ENCODE measurements around the gene BEAN1.

The BEAN1 gene

DNA sequence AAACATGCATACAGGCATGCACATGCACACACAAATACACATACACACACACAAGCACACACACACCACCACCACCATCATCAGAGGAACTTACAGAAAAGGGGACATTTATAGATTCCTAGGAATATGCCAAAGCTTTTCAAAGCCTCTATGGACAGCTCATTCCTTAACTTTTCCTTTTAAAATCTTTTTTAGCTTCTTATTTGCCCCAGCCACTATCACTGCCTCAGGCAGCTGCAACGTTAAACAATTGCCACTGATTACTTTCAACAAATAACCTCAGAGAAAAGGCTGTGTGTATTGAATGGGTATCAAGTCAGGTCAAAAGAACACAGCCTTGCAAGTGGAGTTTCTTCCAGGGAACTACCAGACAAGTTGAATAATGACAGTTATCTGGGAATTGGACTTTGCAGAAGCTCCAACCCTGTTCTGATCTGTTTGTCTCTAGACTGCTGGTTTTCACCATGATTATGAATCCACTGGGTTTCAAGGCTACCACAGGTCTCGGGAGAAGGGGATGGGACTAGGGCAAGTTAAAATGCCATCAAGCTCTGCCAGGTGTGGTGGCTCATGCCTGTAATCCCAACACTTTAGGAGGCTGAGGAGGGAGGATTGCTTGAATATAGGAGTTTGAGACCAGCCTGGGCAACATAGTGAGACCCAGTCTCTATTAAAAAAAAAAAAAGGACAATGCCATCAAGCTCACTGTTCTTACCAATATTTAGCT is 21.9 kb upstream of the BEAN1 start:
- H3K4me1 ChIP-seq (ENCODE audit: control insufficient read depth in 5 of 5, insufficient read depth in 5 of 5, low read length in 5 of 5): peaks cover 0 to 46% (median 23%) of the 10 kb centered on the region in 5 donors
- H3K27me3 ChIP-seq (ENCODE audit: control insufficient read depth in 5 of 5, insufficient read depth in 4 of 5, low read length in 5 of 5): peaks cover 0 to 2% (median 2%) of the 10 kb centered on the region in 5 donors
- no peak overlapping the region for H3K9ac ChIP-seq (ENCODE audit: low read length in 5 of 5)
- H3K36me3 ChIP-seq (ENCODE audit: control insufficient read depth in 5 of 5, insufficient read depth in 5 of 5, low read length in 5 of 5): peaks cover 0 to 30% (median 21%) of the 10 kb centered on the region in 5 donors
- no peak overlapping the region for H3K27ac ChIP-seq (ENCODE audit: low read depth, low read length)
- H3K4me3 ChIP-seq (ENCODE audit: low read depth in 1 of 5, low read length in 5 of 5): no peak overlapping the region
- peaks cover 0 to 5% (median 0%) of the 10 kb centered on the region in 5 donors for H3K9me3 ChIP-seq (ENCODE audit: control insufficient read depth in 5 of 5, low read length in 5 of 5)

GRCh38 chr16:66406534-66407221 is 20.4 kb upstream of the BEAN1 start:
- Histone ChIP-seq H3K27ac (ENCODE audit: low read depth, low read length) (no peak overlapping the region), H3K4me1 (ENCODE audit: control insufficient read depth in 5 of 5, insufficient read depth in 5 of 5, low read length in 5 of 5) (peaks cover 0 to 32% (median 20%) of the 10 kb centered on the region in 5 donors), H3K9ac (ENCODE audit: low read length in 5 of 5) (peak overlapping the region in 3 of 5 donors; percentile 39 to 68 (median 46)), H3K4me3 (ENCODE audit: low read depth in 1 of 5, low read length in 5 of 5) (peak overlapping the region; percentile 64 to 71 (median 65)), H3K9me3 (ENCODE audit: control insufficient read depth in 5 of 5, low read length in 5 of 5) (peaks cover 0 to 5% (median 0%) of the 10 kb centered on the region in 5 donors), H3K27me3 (ENCODE audit: control insufficient read depth in 5 of 5, insufficient read depth in 4 of 5, low read length in 5 of 5) (peaks cover 0 to 2% (median 0%) of the 10 kb centered on the region in 5 donors), H3K36me3 (ENCODE audit: control insufficient read depth in 5 of 5, insufficient read depth in 5 of 5, low read length in 5 of 5) (peaks cover 0 to 19% (median 16%) of the 10 kb centered on the region in 5 donors)

DNA sequence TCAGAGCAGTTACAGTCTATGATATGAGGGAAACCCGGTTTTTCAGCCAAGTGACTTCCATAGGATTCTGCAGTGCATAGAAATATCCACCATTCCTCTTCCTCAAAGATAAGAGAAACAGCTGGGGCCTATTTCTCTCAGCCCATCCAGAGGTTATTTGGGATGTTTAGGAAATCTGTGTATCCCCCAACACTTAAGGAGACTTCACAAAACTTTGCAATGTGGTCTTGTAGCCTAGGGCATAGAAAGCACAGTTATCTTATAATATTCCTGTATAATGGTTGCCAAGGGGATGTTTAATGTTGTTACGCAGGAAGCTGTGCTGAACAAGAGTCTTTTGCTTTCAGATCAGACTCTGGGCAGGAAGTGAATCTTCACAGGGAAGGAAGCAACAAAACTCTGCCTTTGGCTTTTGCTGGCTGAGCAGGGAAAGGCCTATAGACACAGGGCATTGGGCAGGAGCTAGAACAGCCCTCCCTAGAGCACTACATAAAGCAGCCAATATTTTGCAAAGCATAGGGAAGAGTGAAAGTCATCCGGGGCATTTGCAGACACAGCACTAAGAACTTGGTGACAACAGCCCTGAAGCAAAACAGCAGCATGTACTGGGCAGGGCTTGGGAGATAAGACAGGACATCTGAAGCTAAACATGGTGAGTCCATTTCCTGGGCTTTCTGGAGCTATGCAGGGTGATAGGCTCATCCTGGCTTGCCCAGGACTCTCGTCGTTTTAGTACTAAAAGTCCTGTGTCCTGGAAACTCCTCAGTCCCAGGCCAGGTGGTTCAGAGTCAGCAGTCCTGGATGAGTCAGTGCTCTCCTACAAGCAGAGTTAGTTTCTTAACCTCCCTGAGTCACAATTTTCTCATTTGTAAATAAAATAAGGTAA is 18.7 kb upstream of the BEAN1 start:
- H3K9ac ChIP-seq (ENCODE audit: low read length in 5 of 5): no peak overlapping the region
- peaks cover 0 to 2% (median 0%) of the 10 kb centered on the region in 5 donors for H3K27me3 ChIP-seq (ENCODE audit: control insufficient read depth in 5 of 5, insufficient read depth in 4 of 5, low read length in 5 of 5)
- H3K27ac ChIP-seq (ENCODE audit: low read depth, low read length): peak overlapping the region; percentile 19
- H3K36me3 ChIP-seq (ENCODE audit: control insufficient read depth in 5 of 5, insufficient read depth in 5 of 5, low read length in 5 of 5): peaks cover 0 to 10% (median 9%) of the 10 kb centered on the region in 5 donors
- H3K4me3 ChIP-seq (ENCODE audit: low read depth in 1 of 5, low read length in 5 of 5): peak overlapping the region in 4 of 5 donors; percentile 1 to 32 (median 14)
- H3K4me1 ChIP-seq (ENCODE audit: control insufficient read depth in 5 of 5, insufficient read depth in 5 of 5, low read length in 5 of 5): peaks cover 0 to 28% (median 20%) of the 10 kb centered on the region in 5 donors
- peaks cover 0 to 7% (median 3%) of the 10 kb centered on the region in 5 donors for H3K9me3 ChIP-seq (ENCODE audit: control insufficient read depth in 5 of 5, low read length in 5 of 5)

- Histone ChIP-seq H3K9ac (ENCODE audit: low read length in 5 of 5) (no peak overlapping the region), H3K27me3 (ENCODE audit: control insufficient read depth in 5 of 5, insufficient read depth in 4 of 5, low read length in 5 of 5) (peaks cover 0 to 2% (median 0%) of the 10 kb centered on the region in 5 donors), H3K36me3 (ENCODE audit: control insufficient read depth in 5 of 5, insufficient read depth in 5 of 5, low read length in 5 of 5) (peaks cover 0 to 2% (median 2%) of the 10 kb centered on the region in 5 donors), H3K9me3 (ENCODE audit: control insufficient read depth in 5 of 5, low read length in 5 of 5) (peaks cover 0 to 7% (median 3%) of the 10 kb centered on the region in 5 donors), H3K4me3 (ENCODE audit: low read depth in 1 of 5, low read length in 5 of 5) (no peak overlapping the region), H3K4me1 (ENCODE audit: control insufficient read depth in 5 of 5, insufficient read depth in 5 of 5, low read length in 5 of 5) (peaks cover 0 to 27% (median 20%) of the 10 kb centered on the region in 5 donors), H3K27ac (ENCODE audit: low read depth, low read length) (peak overlapping the region; percentile 19)
Observed at GRCh38 chr16:66409156-66409555, 17.9 kb upstream of the BEAN1 start.

DNA sequence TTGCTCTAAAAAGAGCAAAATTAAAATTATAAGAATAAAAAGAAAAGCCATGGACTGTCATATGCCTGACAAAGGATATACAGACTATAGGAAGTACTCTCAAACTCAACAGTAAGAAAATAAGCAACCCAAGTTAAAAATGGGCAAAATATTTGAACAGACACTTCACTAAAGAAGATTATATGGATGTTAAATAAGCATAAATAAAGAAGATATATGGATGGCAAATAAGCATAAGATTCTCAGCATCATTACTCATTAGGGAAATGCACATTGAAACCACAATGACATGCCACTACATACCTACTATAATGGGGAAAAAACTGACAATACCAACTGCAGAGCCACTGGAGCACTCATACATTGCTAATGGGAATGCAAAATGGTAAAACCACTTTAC is 14.9 kb upstream of the BEAN1 start:
- H3K27ac ChIP-seq (ENCODE audit: low read depth, low read length): no peak overlapping the region
- H3K4me1 ChIP-seq (ENCODE audit: control insufficient read depth in 5 of 5, insufficient read depth in 5 of 5, low read length in 5 of 5): peaks cover 0 to 13% (median 12%) of the 10 kb centered on the region in 5 donors
- no peaks in the 10 kb centered on the region for H3K36me3 ChIP-seq (ENCODE audit: control insufficient read depth in 5 of 5, insufficient read depth in 5 of 5, low read length in 5 of 5)
- H3K9ac ChIP-seq (ENCODE audit: low read length in 5 of 5): no peak overlapping the region
- H3K27me3 ChIP-seq (ENCODE audit: control insufficient read depth in 5 of 5, insufficient read depth in 4 of 5, low read length in 5 of 5): peaks cover 0 to 3% (median 0%) of the 10 kb centered on the region in 5 donors
- H3K9me3 ChIP-seq (ENCODE audit: control insufficient read depth in 5 of 5, low read length in 5 of 5): peaks cover 0 to 8% (median 2%) of the 10 kb centered on the region in 5 donors
- H3K4me3 ChIP-seq (ENCODE audit: low read depth in 1 of 5, low read length in 5 of 5): no peak overlapping the region

- Histone ChIP-seq H3K27ac (ENCODE audit: low read depth, low read length) (no peak overlapping the region), H3K4me3 (ENCODE audit: low read depth in 1 of 5, low read length in 5 of 5) (no peak overlapping the region), H3K9me3 (ENCODE audit: control insufficient read depth in 5 of 5, low read length in 5 of 5) (peaks cover 0 to 9% (median 2%) of the 10 kb centered on the region in 5 donors), H3K27me3 (ENCODE audit: control insufficient read depth in 5 of 5, insufficient read depth in 4 of 5, low read length in 5 of 5) (peaks cover 0 to 7% (median 2%) of the 10 kb centered on the region in 5 donors), H3K4me1 (ENCODE audit: control insufficient read depth in 5 of 5, insufficient read depth in 5 of 5, low read length in 5 of 5) (no peaks in the 10 kb centered on the region), H3K9ac (ENCODE audit: low read length in 5 of 5) (no peak overlapping the region), H3K36me3 (ENCODE audit: control insufficient read depth in 5 of 5, insufficient read depth in 5 of 5, low read length in 5 of 5) (no peaks in the 10 kb centered on the region)
Observed at GRCh38 chr16:66414891-66415290, 12.2 kb upstream of the BEAN1 start.

GRCh38 chr16:66416136-66416535 is 11.0 kb upstream of the BEAN1 start:
- no peaks in the 10 kb centered on the region for H3K4me1 ChIP-seq (ENCODE audit: control insufficient read depth in 5 of 5, insufficient read depth in 5 of 5, low read length in 5 of 5)
- no peak overlapping the region for H3K9ac ChIP-seq (ENCODE audit: low read length in 5 of 5)
- H3K9me3 ChIP-seq (ENCODE audit: control insufficient read depth in 5 of 5, low read length in 5 of 5): peaks cover 0 to 9% (median 2%) of the 10 kb centered on the region in 5 donors
- no peak overlapping the region for H3K4me3 ChIP-seq (ENCODE audit: low read depth in 1 of 5, low read length in 5 of 5)
- H3K27ac ChIP-seq (ENCODE audit: low read depth, low read length): no peak overlapping the region
- peaks cover 0 to 7% (median 2%) of the 10 kb centered on the region in 5 donors for H3K27me3 ChIP-seq (ENCODE audit: control insufficient read depth in 5 of 5, insufficient read depth in 4 of 5, low read length in 5 of 5)
- H3K36me3 ChIP-seq (ENCODE audit: control insufficient read depth in 5 of 5, insufficient read depth in 5 of 5, low read length in 5 of 5): no peaks in the 10 kb centered on the region

GRCh38 chr16:66416939-66417700 is 10.0 kb upstream of the BEAN1 start:
- Histone ChIP-seq H3K4me3 (ENCODE audit: low read depth in 1 of 5, low read length in 5 of 5) (no peak overlapping the region), H3K9me3 (ENCODE audit: control insufficient read depth in 5 of 5, low read length in 5 of 5) (peaks cover 0 to 8% (median 2%) of the 10 kb centered on the region in 5 donors), H3K4me1 (ENCODE audit: control insufficient read depth in 5 of 5, insufficient read depth in 5 of 5, low read length in 5 of 5) (peaks cover 0 to 4% (median 0%) of the 10 kb centered on the region in 5 donors), H3K36me3 (ENCODE audit: control insufficient read depth in 5 of 5, insufficient read depth in 5 of 5, low read length in 5 of 5) (no peaks in the 10 kb centered on the region), H3K27ac (ENCODE audit: low read depth, low read length) (no peak overlapping the region), H3K9ac (ENCODE audit: low read length in 5 of 5) (no peak overlapping the region), H3K27me3 (ENCODE audit: control insufficient read depth in 5 of 5, insufficient read depth in 4 of 5, low read length in 5 of 5) (peaks cover 0 to 7% (median 2%) of the 10 kb centered on the region in 5 donors)

Data from subcutaneous abdominal adipose tissue (tissue), 5 donors.